HG03378 (cell line): ENCODE results near the gene TNPO2.
A peak's percentile ranks its signal among the peaks of the same experiment; 100 is the strongest.
"Not testable (repeated sequence)": the region's sequence is repeated elsewhere in the genome, so short reads cannot be mapped to it uniquely, and the experiment has no call there.

Source experiments
- ATAC-seq: cut with Tn5 transposase; IDR thresholded peaks from one replicate; pipeline ENCODE4 v1.9.1; 2021; ENCODE audit warnings: mild to moderate bottlenecking, moderate library complexity; ENCODE audit not compliant: unreplicated experiment

TNPO2 gene

GRCh38 chr19:12737835-12738351 is 14.2 kb upstream of the TNPO2 start:
- ATAC-seq, result no peak

- peak; percentile 83 for ATAC-seq
These were observed 13.5 kb upstream of the TNPO2 start, which contains the start of gene GET3 for GRCh38 chr19:12736995-12737834. Gene GET3 (plus strand): TSS chr19:12737497. CDS start chr19:12737506, 9 bp downstream.

- ATAC-seq, result no peak
These were observed 9.9 kb upstream of the TNPO2 start for GRCh38 chr19:12733369-12734214.

- no peak for ATAC-seq
These were observed 7.6 kb upstream of the TNPO2 start for GRCh38 chr19:12731337-12731736.

- ATAC-seq, result no peak
These were observed 6.3 kb upstream of the TNPO2 start for GRCh38 chr19:12730064-12730463.

GRCh38 chr19:12727745-12728433 is 4.2 kb upstream of the TNPO2 start:
- ATAC-seq, result no peak

GRCh38 chr19:12726988-12727316 is 3.2 kb upstream of the TNPO2 start:
- no peak for ATAC-seq

- not testable (repeated sequence) for ATAC-seq
These were observed 1.9 kb upstream of the TNPO2 start for GRCh38 chr19:12725612-12726011.

- ATAC-seq, result no peak
These were observed 421 bp downstream of the TNPO2 start for GRCh38 chr19:12723381-12723640.

GRCh38 chr19:12722566-12723380 is 959 bp downstream of the TNPO2 start:
- ATAC-seq, result peak; percentile 82

- no peak for ATAC-seq
These were observed 1.8 kb downstream of the TNPO2 start for GRCh38 chr19:12721656-12722565.

GRCh38 chr19:12720851-12721655 is 2.7 kb downstream of the TNPO2 start:
- ATAC-seq, result no peak

GRCh38 chr19:12720296-12720695 is 3.4 kb downstream of the TNPO2 start:
- no peak for ATAC-seq

GRCh38 chr19:12715929-12716328 is 7.8 kb downstream of the TNPO2 start:
- ATAC-seq, result no peak

- ATAC-seq, result no peak
These were observed 8.6 kb downstream of the TNPO2 start for GRCh38 chr19:12715102-12715501.

GRCh38 chr19:12713304-12713703 is 10.4 kb downstream of the TNPO2 start:
- not testable (repeated sequence) for ATAC-seq

- ATAC-seq, result not testable (repeated sequence)
These were observed 11.7 kb downstream of the TNPO2 start for GRCh38 chr19:12712077-12712476.

- ATAC-seq, result no peak
These were observed 12.5 kb downstream of the TNPO2 start for GRCh38 chr19:12711187-12711586.

- no peak for ATAC-seq
These were observed 15.1 kb downstream of the TNPO2 start for GRCh38 chr19:12708641-12709040.
